Epidermal melanocyte (primary cell): ENCODE results near the gene FAT1.
"Not testable (repeated sequence)": the region's sequence is repeated elsewhere in the genome, so short reads cannot be mapped to it uniquely, and the experiment has no call there.

Experiments used
- DNase-seq: peaks from one replicate; pipeline ENCODE4 v3.0.0; 2011; ENCODE audit warnings: low spot score; ENCODE audit not compliant: insufficient read length

The FAT1 gene

DNA sequence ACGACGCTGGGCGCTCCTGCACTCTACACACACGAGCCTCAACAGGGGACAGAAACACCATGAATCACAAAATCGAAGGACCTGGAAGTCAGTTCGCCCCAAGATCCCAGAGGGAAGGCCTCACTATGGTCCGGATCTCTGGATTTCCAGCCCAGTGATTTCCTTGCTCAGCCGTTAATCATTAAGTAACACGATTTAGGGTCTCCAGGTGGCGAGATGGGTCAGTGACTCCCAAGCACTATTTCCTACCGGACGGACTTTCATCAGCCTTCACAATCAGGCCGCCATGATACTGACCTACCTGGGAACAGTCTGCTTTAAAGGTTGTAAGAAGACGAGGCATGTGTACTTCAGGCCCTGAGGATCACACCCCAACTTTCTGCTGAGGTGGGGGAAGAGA lies 63.7 kb downstream of the FAT1 start:
- no peak for DNase-seq

GRCh38 chr4:186659456-186659855 lies 64.2 kb downstream of the FAT1 start:
- not testable (repeated sequence) for DNase-seq

GRCh38 chr4:186658657-186659056 lies 65.0 kb downstream of the FAT1 start:
- DNase-seq, result no peak

GRCh38 chr4:186657764-186658163 lies 65.9 kb downstream of the FAT1 start:
- no peak for DNase-seq

- DNase-seq, result no peak
Measured at GRCh38 chr4:186653969-186654368, 69.7 kb downstream of the FAT1 start.

DNA sequence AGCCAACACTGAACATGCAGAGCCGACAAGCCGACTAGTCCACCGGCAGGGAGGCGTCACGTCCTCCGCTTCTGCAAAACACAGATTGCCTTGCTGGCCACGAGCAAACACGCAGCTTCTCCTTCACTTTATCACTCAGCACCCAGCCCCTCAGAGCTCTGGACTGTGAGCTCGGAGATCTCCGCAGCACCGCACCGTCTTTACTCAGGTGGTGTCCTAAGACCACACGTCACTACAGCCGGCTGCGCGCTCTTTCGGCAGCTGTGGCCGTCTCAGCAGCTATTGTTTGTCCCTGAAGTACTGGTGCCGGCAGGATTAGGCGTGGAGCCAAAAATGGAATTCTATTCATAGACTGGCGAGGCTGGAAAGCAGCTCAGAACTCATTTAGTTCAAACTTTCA lies 72.0 kb downstream of the FAT1 start:
- no peak for DNase-seq

DNA sequence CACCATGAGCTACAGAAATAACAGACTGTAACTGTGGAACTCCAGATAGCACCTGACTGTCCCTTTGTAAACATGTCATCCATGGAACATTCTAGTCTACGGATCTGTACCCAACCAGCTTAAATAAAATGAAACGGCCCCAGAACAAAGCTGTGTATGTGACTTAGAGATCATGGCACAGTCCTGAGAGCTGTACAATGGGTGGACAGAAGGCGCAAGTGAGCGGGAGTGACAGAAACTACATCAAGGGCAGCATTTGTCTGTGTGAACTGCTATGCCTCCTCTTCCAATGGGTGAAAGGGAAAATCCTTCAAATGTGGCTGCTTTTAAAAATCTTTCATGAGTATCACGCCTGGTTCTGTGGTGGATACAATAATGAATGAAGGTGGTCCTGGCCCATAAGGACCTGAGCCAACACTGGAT lies 72.5 kb downstream of the FAT1 start:
- DNase-seq, result no peak

DNA sequence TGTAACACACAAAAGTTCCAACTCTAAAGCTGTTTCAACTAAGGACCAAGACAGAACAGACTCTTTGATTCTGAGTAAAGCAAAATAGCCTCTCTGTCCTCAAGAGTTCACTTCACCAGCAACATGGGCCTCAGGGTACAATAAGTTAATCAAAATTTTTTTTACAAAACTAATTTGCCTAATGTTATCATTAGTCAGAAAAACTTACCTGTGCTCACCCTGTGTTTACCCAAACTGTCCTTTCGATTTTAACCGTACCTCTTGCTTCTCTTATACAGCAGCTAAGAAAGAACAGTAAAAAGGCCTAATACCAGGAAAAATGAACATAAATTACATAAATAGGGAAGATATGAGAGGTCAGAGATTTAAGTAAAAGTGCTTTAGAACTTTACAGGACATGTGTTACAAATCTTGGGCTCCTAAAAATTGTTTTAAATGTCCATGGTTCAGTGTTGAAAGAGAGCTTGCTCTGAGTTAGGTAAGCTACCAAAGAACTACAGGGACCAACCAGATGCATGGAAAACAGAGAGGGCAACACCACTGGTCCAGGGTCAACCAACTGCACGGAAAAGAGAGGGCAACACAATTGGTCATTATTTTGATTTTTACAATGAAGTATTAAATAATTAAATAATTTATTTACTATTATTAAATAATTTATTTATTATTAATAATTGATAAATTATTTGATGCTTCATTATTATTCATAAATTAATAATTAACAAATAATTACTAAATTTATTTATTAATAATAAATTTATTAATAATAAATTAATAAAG lies 73.1 kb downstream of the FAT1 start:
- DNase-seq, result no peak

GRCh38 chr4:186647821-186648220 lies 75.8 kb downstream of the FAT1 start:
- DNase-seq, result no peak

DNA sequence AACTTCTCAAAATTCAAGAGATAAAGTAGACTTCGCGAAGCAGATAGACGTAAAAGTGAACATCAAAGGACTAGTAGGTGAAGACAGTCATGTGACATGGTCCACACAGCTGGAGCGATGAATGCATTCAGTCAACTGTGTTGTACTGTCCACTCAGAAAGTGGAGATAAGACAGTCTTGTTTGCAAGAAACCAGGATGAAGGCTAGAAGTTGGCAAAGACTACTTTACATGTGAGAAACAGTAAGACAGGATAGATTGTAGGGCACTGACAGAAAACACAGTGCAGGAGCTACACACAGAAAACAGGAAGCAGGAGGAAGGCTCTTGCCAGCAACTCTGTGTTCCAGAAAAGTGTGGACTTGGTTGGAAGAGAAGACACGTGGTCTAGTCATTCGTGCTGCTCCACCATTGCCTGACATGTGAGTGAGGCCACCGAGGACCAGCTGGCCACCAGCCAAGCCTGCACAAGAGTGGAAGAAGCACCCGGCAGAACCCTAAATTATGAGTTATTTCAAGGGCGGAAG lies 78.9 kb downstream of the FAT1 start:
- no peak for DNase-seq

DNA sequence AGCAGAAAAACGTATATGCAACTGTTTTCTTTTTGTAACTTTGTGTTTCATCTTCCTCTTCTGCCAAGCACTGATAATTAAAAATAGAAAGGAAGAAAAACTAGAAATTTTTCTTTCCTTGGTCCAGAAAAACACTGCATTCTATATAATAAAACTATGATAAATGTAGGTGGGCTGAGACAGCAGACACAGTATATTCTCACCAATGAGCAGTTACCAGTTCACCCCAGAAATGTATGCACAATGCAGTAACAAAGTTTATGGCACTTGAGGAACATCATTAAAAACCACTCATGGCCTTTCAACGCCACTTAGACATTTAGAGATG lies 79.4 kb downstream of the FAT1 start:
- no peak for DNase-seq

DNA sequence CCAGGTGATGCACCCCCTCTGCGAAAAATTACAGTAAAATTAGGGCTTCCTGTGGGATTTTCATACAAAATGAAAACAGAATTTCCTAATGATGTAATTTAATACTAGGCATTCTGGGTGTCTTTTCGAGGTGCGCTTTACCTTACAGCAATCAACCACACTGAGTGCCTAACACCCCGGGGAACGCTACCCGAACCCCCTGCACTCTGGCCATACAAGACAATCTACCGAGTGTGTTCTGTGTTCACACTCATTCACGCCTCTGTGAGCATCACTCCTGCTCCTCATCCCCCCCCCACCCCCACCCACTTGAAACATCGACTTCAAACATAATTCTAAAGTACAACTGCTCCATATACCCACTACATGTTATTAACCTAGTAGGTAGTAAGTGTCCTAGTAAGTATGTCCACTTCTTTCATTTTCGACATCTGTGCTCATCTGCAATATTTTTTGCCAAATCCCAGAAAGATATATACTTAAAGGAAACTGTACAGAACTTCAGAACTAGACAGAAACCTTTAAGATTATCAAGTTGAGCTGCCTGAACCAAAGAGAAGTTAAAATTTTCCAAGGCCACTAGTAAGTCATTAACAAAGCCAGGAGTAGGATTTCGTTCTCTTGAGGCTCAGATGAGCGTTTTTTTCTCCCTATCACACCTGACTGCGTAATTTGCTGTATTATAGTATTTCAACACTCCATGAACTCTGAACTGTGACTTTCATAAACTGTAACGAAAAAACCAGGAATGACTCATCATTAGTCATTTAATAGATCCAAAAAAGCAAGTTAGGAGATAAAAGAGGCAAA lies 80.0 kb downstream of the FAT1 start:
- no peak for DNase-seq

- no peak for DNase-seq
Measured at GRCh38 chr4:186642998-186643397, 80.7 kb downstream of the FAT1 start.

GRCh38 chr4:186642530-186642929 lies 81.1 kb downstream of the FAT1 start:
- no peak for DNase-seq

DNA sequence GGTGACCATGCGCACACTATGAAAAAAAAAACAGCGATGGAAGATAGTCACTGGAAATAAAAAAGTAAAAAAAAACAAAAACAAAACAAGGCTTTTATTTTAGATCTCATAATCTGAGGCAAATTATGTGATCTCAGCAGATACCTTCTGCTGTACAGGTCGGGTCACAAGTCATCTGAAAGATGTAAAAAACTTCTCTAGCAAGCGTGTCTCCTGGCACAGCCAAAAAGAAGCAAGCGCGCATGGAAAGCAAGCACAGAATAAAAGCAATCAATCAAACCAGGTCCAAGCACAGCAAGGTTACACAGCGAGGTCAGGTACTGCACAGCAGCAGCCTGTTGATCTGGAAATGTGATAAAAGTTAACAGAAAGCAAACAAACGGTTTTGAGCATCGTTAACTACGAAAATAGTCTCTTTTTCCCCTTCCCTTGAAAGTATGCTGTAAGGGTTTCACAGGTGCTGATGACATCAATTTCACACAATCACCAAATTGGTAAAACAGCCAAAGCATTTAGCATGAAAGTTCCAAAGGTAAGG lies 89.0 kb downstream of the FAT1 start:
- no peak for DNase-seq

DNA sequence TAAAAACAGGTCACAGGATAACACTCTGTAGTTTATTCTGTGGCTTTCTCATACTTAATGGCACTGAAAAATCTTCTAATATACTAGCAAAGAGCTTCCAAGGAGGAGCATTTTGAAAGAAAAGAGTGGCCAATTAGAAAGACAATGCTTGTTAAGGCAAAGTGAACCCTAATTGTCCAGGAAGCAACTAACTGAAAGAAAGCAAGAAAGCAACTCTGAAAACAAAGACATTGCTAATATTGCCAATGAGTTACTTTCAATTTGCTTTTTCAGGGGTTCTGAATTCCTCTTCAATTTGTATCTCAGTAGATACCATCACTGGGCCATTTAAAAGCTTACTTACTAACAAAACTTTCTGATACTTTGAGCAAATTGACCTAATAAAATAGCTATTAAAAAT lies 89.8 kb downstream of the FAT1 start:
- no peak for DNase-seq

GRCh38 chr4:186630128-186630527 lies 93.5 kb downstream of the FAT1 start:
- DNase-seq, result no peak

DNA sequence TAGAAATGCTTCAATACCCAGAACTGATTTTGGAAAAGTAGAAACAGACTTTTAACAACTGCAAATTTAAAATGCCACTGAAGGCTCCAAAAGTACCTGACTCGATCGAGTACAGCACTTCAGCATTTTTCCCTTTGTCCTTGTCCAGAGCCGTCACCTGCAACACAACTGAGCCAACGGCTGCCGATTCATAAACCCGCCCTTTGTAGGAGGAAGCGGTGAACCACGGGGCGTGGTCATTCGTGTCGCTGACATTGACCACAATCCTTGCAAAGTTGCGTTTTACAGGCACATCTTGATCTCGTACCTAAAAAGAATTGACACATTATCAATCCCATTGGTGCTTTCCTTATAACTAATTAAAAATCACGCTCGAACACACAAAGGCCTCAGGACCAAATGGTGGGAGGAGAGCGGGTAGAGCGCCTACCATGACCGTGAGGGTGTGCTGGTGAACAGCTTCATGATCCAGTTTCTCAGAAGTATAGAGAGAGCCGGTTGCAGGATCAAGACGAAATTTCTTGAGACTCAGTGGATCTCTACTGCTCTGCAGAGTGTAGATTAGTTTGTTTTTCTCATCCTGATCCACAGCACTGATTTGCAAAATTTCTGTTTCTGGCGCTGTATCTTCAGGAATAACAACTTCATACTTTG lies 95.5 kb downstream of the FAT1 start:
- DNase-seq, result no peak

- no peak for DNase-seq
Measured at GRCh38 chr4:186627226-186627865, 96.3 kb downstream of the FAT1 start.

GRCh38 chr4:186624951-186625350 lies 98.7 kb downstream of the FAT1 start:
- DNase-seq, result no peak

- DNase-seq, result no peak
Measured at GRCh38 chr4:186623546-186623945, 100.1 kb downstream of the FAT1 start.
